IMR-90 (cell line): ENCODE measurements around the gene TIGD3. TPM values are rescaled to one million over a fixed set of nuclear protein-coding genes. Genes with fewer than 3 reads are reported as not detected.

ENCODE experiments used
- ATAC-seq: fragments of 200-7000 bp; cut with Tn5 transposase; 2 replicates; pipeline ENCODE4 v1.9.1; 2020; ENCODE audit warnings: low read depth, mild to moderate bottlenecking, moderate library complexity
- BruUV-seq: library from RNA; stranded (reverse); fragments of 400-500 nt; replicated peaks from 2 replicates; lab custom pipeline; 2021; lab: Mats Ljungman, UMichigan
- CTCF ChIA-PET: fragments of 300-600 bp; formaldehyde crosslinking; extraction: SDS; loops from one replicate; lab custom pipeline; 2021; ENCODE audit warnings: antibody characterized with exemption; lab: Yijun Ruan, JAX
- POLR2A ChIA-PET: fragments of 300-600 bp; sonication (Branson Sonifier 250); formaldehyde crosslinking; loops from one replicate; lab custom pipeline; 2022; ENCODE audit warnings: antibody characterized with exemption; ENCODE audit not compliant: unreplicated experiment; lab: Charles Lee
- DNase-seq: peaks from one replicate; pipeline ENCODE4 v3.0.0; 2013
- H2AFZ ChIP-seq: replicated peaks from 2 replicates; pipeline ENCODE3; 2013; ENCODE audit warnings: low read length, mild to moderate bottlenecking; ENCODE audit not compliant: poor library complexity
- H2AK5ac ChIP-seq: 2 replicates; pipeline ENCODE4 v1.6.1; 2013; ENCODE audit warnings: low read depth, low read length, inconsistent platforms
- H2AK9ac ChIP-seq: replicated peaks from 2 replicates; pipeline ENCODE3; 2013; ENCODE audit warnings: mild to moderate bottlenecking, low read depth, low read length, moderate library complexity; ENCODE audit not compliant: poor library complexity
- H2BK120ac ChIP-seq: 2 replicates; pipeline ENCODE4 v1.6.1; 2013; ENCODE audit warnings: low read depth, low read length, inconsistent platforms
- H2BK15ac ChIP-seq: 3 replicates; pipeline ENCODE4 v1.6.1; 2013; ENCODE audit warnings: low read depth, low read length, inconsistent platforms
- H2BK20ac ChIP-seq: 2 replicates; pipeline ENCODE4 v1.6.1; 2013; ENCODE audit warnings: low read depth, mild to moderate bottlenecking, inconsistent platforms, low read length, moderate library complexity
- H2BK5ac ChIP-seq: 2 replicates; pipeline ENCODE4 v1.6.1; 2013; ENCODE audit warnings: mild to moderate bottlenecking, low read depth, low read length, inconsistent platforms; ENCODE audit not compliant: poor library complexity, severe bottlenecking
- H3K14ac ChIP-seq: replicated peaks from 2 replicates; pipeline ENCODE4 v1.6.1; 2013; ENCODE audit warnings: low read depth, low read length, inconsistent platforms
- H3K18ac ChIP-seq: 2 replicates; pipeline ENCODE4 v1.6.1; 2013; ENCODE audit warnings: low read depth, low read length, control low read depth
- H3K23ac ChIP-seq: 2 replicates; pipeline ENCODE4 v1.6.1; 2013; ENCODE audit warnings: low read depth, low read length, inconsistent platforms
- H3K27ac ChIP-seq: 2 replicates; pipeline ENCODE4 v1.5.1; 2013; ENCODE audit warnings: mild to moderate bottlenecking, control low read depth, low read length; ENCODE audit not compliant: insufficient read depth
- H3K27me3 ChIP-seq: 2 replicates; pipeline ENCODE4 v1.6.1; 2013; ENCODE audit warnings: low read length; ENCODE audit not compliant: control insufficient read depth, insufficient read depth
- H3K36me3 ChIP-seq: 2 replicates; pipeline ENCODE4 v1.6.1; 2013; ENCODE audit warnings: low read length, mixed read lengths; ENCODE audit not compliant: control insufficient read depth, insufficient read depth
- H3K4ac ChIP-seq: 2 replicates; pipeline ENCODE4 v1.6.1; 2013; ENCODE audit warnings: low read depth, low read length, inconsistent platforms
- H3K4me1 ChIP-seq: 2 replicates; pipeline ENCODE4 v1.6.1; 2013; ENCODE audit warnings: low read length, mixed read lengths; ENCODE audit not compliant: control insufficient read depth, insufficient read depth
- H3K4me2 ChIP-seq: 2 replicates; pipeline ENCODE4 v1.6.1; 2013; ENCODE audit warnings: low read depth, mild to moderate bottlenecking, control low read depth, low read length, moderate library complexity
- H3K4me3 ChIP-seq: 2 replicates; pipeline ENCODE4 v1.5.1; 2013; ENCODE audit warnings: low read depth, mild to moderate bottlenecking, control low read depth, low read length, moderate library complexity; ENCODE audit not compliant: insufficient read depth
- H3K56ac ChIP-seq: 2 replicates; pipeline ENCODE4 v1.6.1; 2013; ENCODE audit warnings: low read length, inconsistent platforms; ENCODE audit not compliant: insufficient read depth; ENCODE audit errors: extremely low read depth
- H3K79me1 ChIP-seq, 2 experiments: 2 replicates each; pipeline ENCODE4 v1.6.1; 2013; ENCODE audit warnings: low read length in 2 of 2, inconsistent platforms in 1 of 2, low read depth in 1 of 2
- H3K9ac ChIP-seq: 2 replicates; pipeline ENCODE4 v1.6.1; 2013; ENCODE audit warnings: low read depth, low read length, control low read depth
- H3K9me1 ChIP-seq: 2 replicates; pipeline ENCODE4 v1.6.1; 2013; ENCODE audit warnings: low read length, inconsistent platforms; ENCODE audit not compliant: insufficient read depth
- H3K9me3 ChIP-seq: 2 replicates; pipeline ENCODE4 v1.6.1; 2013; ENCODE audit warnings: low read length; ENCODE audit not compliant: control insufficient read depth, insufficient read depth
- H4K20me1 ChIP-seq: 2 replicates; pipeline ENCODE4 v1.6.1; 2013; ENCODE audit warnings: low read length, inconsistent platforms; ENCODE audit not compliant: insufficient read depth
- H4K5ac ChIP-seq: 2 replicates; pipeline ENCODE4 v1.6.1; 2013; ENCODE audit warnings: mild to moderate bottlenecking, low read depth, low read length, control low read depth
- H4K8ac ChIP-seq, 2 experiments: 2 replicates each; pipeline ENCODE4 v1.6.1; 2013; ENCODE audit warnings: low read depth in 2 of 2, low read length in 2 of 2, control low read depth in 1 of 2, inconsistent platforms in 1 of 2
- H4K91ac ChIP-seq: 2 replicates; pipeline ENCODE4 v1.6.1; 2013; ENCODE audit warnings: low read depth, low read length, inconsistent platforms; ENCODE audit not compliant: insufficient read depth
- BHLHE40 ChIP-seq: fragments of 150-350 bp; IDR thresholded peaks from 2 replicates; pipeline ENCODE4 v1.6.1; 2016; ENCODE audit warnings: mild to moderate bottlenecking, low read depth, low read length
- FOS ChIP-seq: fragments of 150-350 bp; IDR thresholded peaks from 2 replicates; pipeline ENCODE4 v1.6.1; 2016; ENCODE audit warnings: low read depth, low read length
- MAFK ChIP-seq: IDR thresholded peaks from 2 replicates; pipeline ENCODE4 v1.6.1; 2012; ENCODE audit warnings: low read depth, low read length, improper control_type of control experiment
- MXI1 ChIP-seq: IDR thresholded peaks from 2 replicates; pipeline ENCODE4 v1.6.1; 2012; ENCODE audit warnings: low read depth, mild to moderate bottlenecking, low read length, moderate library complexity, borderline replicate concordance
- POLR2A ChIP-seq: IDR thresholded peaks from 2 replicates; pipeline ENCODE4 v1.6.1; 2012; ENCODE audit warnings: mild to moderate bottlenecking, low read depth, low read length
- RAD21 ChIP-seq: IDR thresholded peaks from 2 replicates; pipeline ENCODE4 v1.6.1; 2012; ENCODE audit warnings: low read length, improper control_type of control experiment
- RFX5 ChIP-seq: IDR thresholded peaks from 2 replicates; pipeline ENCODE4 v1.8.0; 2012; ENCODE audit warnings: low read depth, mild to moderate bottlenecking, low read length, moderate library complexity
- USF2 ChIP-seq: fragments of 150-350 bp; IDR thresholded peaks from 2 replicates; pipeline ENCODE4 v1.6.1; 2017; ENCODE audit warnings: mild to moderate bottlenecking, antibody characterized with exemption, low read length, low read depth
- WGBS, 2 experiments: methylation state at CpG; one replicate each; pipeline versions ENCODE4 v1.1.5 to v1.1.7; 2013; ENCODE audit warnings: missing lambda C conversion rate in 2 of 2; ENCODE audit not compliant: insufficient read length in 1 of 2; ENCODE audit errors: extremely low coverage in 2 of 2; 5-methylcytosine and 5-hydroxymethylcytosine counted together
- dilution Hi-C: fragments of 300-500 bp; cut with HindIII; formaldehyde crosslinking; loops from one replicate; pipeline ENCODE4 v1.14.3; 2018; ENCODE audit warnings: low sequenced_read_pairs; ENCODE audit not compliant: unreplicated experiment
- in situ Hi-C: fragments of 300-500 bp; cut with MboI; formaldehyde crosslinking; loops from 3 replicates; pipeline ENCODE4 v1.14.3; 2019; ENCODE audit warnings: low sequenced_read_pairs, inconsistent platforms, mixed read lengths
- intact Hi-C: fragments of 100-400 bp; cut with micrococcal nuclease; formaldehyde crosslinking; loops from 2 replicates; pipeline ENCODE4 v1.10.0; 2022
- polyA plus RNA-seq, 3 experiments: library from polyadenylated mRNA; depleted of rRNA; stranded (reverse); fragments of >200 nt; gene quantifications; 2 replicates each; pipeline ENCODE4 v1.2.3, GENCODE V29; 2012; ENCODE audit warnings: low replicate concordance in 1 of 3
- total RNA-seq: library from RNA; depleted of rRNA; stranded (reverse); fragments of >200 nt; gene quantifications from 2 replicates; pipeline ENCODE4 v1.2.3, GENCODE V29; 2012
- TF ChIP-seq, protein P1 (sequence below): conservative IDR thresholded peaks from 2 replicates; pipeline ENCODE4 v1.5.1; 2012; ENCODE audit warnings: mild to moderate bottlenecking, low read depth, low read length, improper control_type of control experiment
- TF ChIP-seq, protein P2 (sequence below): fragments of 150-350 bp; IDR thresholded peaks from 2 replicates; pipeline ENCODE4 v1.6.1; 2016; ENCODE audit warnings: low read depth, mild to moderate bottlenecking, low read length, moderate library complexity, borderline replicate concordance

The TIGD3 gene
- total and polyA plus RNA-seq, 2 of the 4 experiments (the other 2 are of a cell fraction): 0.12 TPM; not detected in 1

DNA sequence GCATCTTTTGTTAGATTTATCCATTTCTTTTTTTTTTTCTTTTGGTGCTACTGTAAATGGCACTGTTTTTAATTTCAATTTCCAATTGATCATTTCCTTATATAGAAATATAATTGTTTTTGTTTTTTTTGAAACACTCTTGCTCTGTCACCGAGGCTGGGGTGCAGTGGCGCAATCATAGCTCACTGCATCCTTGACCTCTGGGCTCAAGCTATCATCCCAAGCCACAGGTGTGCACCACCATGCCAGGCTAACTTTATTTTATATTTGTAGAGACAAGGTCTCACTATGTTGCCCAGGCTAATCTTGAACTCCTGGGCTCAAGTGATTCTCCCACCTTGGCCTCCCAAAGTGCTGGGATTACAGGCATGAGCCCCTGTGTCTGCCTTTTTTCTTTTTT, 48.2 kb downstream of the TIGD3 start (continued):
- no peak for TF ChIP-seq MXI1
- TF ChIP-seq FOS: no peak
- TF ChIP-seq BHLHE40: no peak
- TF ChIP-seq, protein P1, sequence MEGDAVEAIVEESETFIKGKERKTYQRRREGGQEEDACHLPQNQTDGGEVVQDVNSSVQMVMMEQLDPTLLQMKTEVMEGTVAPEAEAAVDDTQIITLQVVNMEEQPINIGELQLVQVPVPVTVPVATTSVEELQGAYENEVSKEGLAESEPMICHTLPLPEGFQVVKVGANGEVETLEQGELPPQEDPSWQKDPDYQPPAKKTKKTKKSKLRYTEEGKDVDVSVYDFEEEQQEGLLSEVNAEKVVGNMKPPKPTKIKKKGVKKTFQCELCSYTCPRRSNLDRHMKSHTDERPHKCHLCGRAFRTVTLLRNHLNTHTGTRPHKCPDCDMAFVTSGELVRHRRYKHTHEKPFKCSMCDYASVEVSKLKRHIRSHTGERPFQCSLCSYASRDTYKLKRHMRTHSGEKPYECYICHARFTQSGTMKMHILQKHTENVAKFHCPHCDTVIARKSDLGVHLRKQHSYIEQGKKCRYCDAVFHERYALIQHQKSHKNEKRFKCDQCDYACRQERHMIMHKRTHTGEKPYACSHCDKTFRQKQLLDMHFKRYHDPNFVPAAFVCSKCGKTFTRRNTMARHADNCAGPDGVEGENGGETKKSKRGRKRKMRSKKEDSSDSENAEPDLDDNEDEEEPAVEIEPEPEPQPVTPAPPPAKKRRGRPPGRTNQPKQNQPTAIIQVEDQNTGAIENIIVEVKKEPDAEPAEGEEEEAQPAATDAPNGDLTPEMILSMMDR: no peak

DNA sequence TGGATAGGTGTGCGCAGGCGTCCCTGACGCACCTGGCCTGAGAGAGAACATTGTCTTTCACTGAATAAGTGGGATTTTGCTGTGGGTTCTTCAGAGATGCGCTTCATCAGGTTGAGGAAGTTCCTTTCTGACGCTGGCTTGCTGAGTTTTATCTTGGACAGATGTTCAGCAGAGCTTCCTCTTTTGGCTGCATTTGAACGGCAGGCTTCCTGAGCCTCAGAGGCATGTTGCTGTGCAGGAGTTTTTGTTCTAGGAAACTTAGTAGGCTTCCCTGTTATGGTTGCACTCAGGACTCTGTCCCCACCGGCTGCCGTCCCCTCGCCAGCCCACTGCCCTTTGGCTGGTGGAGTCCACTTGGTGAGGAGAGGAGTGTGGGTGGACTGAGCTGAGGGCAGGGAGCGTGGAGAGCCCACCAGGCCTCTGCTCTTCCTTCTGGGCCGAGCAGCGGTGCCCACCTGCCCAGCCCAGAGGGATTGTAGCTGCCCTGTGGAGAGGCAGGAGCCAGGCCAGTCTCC, 49.1 kb downstream of the TIGD3 start:
- no peak overlapping the region for H3K27ac ChIP-seq
- H3K9me1 ChIP-seq: peaks cover 4% of the 10 kb centered on the region
- H3K56ac ChIP-seq: no peak overlapping the region
- H3K4me2 ChIP-seq: no peak overlapping the region
- no peak overlapping the region for H2BK120ac ChIP-seq
- no peak overlapping the region for H4K8ac ChIP-seq
- no peak overlapping the region for H3K18ac ChIP-seq
- H3K4ac ChIP-seq: no peak overlapping the region
- H3K23ac ChIP-seq: no peak overlapping the region
- no peak overlapping the region for H3K14ac ChIP-seq
- intact Hi-C loops (no loop called here), in situ Hi-C loops (no loop called here), dilution Hi-C loops (no loop called here)
- H3K4me3 ChIP-seq: no peak overlapping the region
- no peak overlapping the region for H4K91ac ChIP-seq
- 91% methylated on average over 5 of the region's 12 CpGs; no CpG with 5 or more reads in 1 of the 2 experiments for WGBS, 2 experiments
- no peaks in the 10 kb centered on the region for H3K9me3 ChIP-seq
- H3K36me3 ChIP-seq: peaks cover 55% of the 10 kb centered on the region
- ChIA-PET CTCF (interaction anchor here (2.3 kb wide), 1 partner anchor 12 kb away, joined by 6 read pairs; no protein-coding TSS in a partner anchor), POLR2A (no interaction called here)
- peaks cover 9 to 28% of the 10 kb centered on the region in 2 experiments for H3K79me1 ChIP-seq
- no peak overlapping the region for H2BK5ac ChIP-seq
- H2AK9ac ChIP-seq: peak overlapping the region; percentile 42
- no peak overlapping the region for H2AFZ ChIP-seq
- no peak for ATAC-seq
- no peak overlapping the region for H2BK15ac ChIP-seq
- no peak overlapping the region for H2AK5ac ChIP-seq
- DNase-seq: no peak
- peaks cover 7% of the 10 kb centered on the region for H4K20me1 ChIP-seq
- H3K9ac ChIP-seq: no peak overlapping the region
- H3K4me1 ChIP-seq: 0 out of 2 replicates have a peak, but pooled peaks cover 1% of the 10 kb centered on the region
- no peak overlapping the region for H2BK20ac ChIP-seq
- no TSS peak for BruUV-seq
- no peak overlapping the region for H4K5ac ChIP-seq
- no peaks in the 10 kb centered on the region for H3K27me3 ChIP-seq
- TF ChIP-seq FOS (no peak), MXI1 (no peak), MAFK (no peak), RFX5 (no peak), POLR2A (no peak), RAD21 (no peak), USF2 (no peak)
- TF ChIP-seq, protein P1: no peak
- TF ChIP-seq, protein P2, sequence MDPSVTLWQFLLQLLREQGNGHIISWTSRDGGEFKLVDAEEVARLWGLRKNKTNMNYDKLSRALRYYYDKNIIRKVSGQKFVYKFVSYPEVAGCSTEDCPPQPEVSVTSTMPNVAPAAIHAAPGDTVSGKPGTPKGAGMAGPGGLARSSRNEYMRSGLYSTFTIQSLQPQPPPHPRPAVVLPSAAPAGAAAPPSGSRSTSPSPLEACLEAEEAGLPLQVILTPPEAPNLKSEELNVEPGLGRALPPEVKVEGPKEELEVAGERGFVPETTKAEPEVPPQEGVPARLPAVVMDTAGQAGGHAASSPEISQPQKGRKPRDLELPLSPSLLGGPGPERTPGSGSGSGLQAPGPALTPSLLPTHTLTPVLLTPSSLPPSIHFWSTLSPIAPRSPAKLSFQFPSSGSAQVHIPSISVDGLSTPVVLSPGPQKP: no peak
